ENCODE results near the gene FKBP2. TPM values are rescaled to one million over a fixed set of nuclear protein-coding genes. Genes with fewer than 3 reads are reported as not detected.

The FKBP2 gene
- total RNA-seq, 1 donor from 2014 or later: 28.6 TPM

DNA sequence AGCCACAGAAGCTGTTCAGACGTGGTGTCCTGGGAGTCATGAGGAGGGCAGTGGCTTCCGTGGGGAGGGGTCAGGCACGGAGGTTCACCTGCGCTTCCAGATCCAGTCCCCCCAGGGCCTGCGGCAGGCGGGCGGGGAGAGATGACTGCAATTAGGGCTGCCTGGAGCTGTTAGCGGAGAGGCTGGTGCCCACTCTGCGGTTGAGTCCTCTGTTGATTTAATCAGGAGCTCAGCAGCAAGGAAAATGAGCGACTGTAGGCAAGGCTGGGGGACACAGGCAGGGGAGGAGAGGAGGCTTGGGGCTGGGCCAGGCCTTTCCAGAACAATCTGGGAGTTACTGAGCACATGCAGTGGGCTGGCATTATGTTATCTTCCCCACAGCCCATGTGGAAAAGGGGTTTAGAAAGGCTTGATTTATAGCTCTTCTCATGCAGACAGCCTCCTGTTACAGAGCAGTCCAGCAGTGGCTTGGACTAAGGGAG is 23.5 kb downstream of the FKBP2 start:
- DNase-seq: no peak

DNA sequence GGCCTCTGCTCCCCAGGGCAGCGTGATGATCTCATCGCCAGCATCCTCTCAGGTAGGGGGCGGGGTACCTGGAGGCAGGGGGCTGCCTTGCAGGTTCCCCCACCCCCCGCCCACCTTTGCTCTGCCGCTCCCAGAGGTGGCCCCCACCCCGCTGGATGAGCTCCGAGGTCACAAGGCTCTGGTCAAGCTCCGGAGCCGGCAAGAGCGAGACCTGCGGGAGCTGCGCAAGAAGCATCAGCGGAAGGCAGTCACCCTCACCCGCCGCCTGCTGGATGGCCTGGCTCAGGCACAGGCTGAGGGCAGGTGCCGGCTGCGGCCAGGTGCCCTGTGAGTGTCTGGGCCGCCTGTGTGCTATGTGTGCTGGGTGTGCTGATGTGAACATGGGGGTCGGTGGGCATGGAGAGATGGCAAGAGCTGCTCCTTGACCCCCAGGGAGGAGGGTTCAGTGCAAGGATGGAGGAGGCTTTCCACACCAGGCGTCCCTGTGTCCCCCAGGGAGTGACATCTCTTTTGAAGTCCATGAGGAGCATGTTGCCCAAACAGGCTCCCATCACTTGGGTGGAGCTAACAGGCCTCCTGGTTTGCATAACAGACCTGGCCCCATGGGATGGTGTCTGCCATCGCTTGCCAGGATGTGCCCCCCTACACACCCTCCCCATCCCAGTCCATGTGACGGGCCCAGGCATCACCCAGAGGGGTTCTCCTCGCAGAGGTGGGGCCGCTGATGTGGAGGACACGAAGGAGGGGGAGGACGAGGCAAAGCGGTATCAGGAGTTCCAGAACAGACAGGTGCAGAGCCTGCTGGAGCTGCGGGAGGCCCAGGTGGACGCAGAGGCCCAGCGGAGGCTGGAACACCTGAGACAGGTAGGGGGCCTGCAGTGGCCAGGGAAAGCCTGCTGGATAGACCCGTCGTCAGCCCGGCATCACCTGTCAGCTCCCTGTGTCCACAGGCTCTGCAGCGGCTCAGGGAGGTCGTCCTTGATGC is 24.6 kb downstream of the FKBP2 start:
- no peak for DNase-seq

DNA sequence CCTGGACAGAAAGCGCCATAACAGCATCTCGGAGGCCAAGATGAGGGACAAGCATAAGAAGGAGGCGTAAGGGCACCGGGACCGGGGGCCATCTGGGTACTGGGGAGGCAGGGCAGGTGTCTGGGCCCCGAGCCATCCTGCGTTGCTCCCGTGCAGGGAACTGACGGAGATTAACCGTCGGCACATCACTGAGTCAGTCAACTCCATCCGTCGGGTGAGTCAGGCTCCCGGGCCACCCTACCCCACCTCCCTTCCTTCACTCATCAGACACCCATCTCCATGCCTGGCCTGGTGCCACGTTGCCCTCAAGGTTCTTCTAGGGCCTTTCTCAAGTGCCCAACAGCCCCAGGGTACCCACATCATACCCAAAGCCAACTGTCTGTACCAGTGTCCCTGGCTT is 25.4 kb downstream of the FKBP2 start:
- no peak for DNase-seq

DNA sequence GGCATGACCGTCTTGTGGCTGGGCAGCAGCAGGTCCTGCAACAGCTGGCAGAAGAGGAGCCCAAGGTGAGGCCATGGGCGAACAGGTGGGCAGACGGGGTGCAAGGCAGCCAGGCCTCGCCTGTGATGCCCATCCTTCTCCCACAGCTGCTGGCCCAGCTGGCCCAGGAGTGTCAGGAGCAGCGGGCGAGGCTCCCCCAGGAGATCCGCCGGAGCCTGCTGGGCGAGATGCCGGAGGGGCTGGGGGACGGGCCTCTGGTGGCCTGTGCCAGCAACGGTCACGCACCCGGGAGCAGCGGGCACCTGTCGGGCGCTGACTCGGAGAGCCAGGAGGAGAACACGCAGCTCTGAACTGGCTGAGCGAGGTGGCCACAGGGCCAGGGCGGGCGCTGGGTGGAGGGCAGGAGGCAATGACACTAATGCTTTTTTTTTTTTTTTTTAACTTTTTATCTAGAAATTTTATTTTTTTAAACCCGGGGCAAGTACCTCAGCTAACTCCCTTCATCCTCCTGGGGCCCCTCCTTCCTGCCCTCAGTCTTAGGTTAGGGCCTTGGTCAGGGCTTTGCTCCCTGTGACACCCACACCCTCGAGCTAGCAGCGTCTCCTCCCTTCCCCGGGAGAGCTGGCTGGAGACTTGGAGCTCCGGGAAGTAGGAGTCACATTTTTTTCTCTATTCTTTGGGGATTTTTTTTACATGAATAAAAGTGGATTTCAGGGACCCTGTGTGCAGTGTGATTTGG is 26.5 kb downstream of the FKBP2 start:
- DNase-seq: no peak

DNA sequence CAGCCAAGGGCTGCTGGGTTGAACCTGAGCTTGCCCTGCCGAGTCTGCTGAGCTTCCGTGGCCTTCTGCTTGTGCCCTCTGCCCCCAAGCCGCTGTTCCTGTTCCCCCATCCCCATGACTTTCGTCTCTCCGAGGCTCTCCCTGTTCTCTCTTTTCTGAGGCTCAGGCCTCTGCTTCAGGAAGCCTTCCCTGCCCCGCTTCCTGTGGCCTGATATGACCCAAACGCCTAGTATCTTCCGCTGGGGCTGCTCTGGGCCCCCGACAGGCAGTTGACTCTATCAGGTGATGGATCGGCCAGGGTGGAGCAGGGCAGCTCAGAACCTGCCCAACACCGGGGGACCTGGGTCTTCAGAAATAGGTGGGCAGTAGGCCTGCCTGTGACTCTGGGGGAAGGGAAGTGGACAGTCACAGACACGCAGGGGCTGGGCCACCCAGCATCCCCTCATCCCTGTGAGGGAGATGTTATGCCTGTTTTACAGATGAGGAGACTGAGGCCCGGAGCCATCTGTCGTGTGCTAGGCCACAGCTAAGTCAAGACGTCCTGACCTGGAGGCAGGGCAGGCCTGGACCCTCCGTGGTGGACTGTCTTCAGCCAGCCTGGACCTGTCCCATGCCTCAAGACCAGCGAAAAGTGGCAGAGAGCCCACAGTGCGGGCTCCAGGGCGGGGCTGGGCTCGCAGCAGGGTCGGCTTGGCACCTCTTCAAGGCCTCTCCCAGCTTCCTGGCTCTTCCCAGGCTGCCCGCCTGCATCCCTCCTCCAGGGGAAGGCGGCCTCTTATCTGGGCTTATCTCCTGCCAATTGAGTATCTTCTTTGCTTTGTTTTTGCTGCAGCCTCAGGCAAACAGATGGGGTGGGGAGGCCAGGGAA is 27.4 kb downstream of the FKBP2 start:
- DNase-seq: peak; percentile 62

DNA sequence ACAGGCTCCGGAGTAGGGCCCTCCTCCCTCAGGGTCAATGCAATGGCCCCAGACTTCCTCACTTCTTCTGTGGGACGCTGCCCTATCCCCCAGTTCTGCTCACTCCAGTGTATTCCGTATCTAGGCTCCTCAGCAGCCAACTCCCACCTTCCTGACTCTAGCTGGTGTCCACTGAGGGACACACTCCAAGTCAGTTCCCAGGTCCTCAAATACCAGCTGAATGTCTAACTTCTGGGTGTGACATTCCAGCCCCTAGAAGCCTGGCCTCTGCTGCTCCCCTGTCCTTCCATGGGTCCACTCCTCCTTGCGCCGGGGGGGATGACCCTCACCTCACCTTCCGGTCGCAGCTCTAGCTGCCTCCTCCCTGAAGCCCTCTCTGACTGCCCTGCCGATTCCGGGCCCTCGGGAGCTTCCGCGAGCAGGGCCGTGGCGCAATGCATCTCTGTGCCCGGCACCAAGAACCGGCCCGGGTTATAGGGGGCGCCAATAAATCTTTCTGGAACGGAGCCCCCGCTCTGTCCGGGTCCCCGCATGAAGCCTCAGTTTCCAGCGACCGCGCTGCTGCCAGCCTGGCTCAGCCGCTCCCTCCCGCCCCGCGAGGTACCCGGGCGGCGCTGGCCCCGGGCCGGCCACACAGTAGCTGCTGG is 28.1 kb downstream of the FKBP2 start:
- no peak for DNase-seq

DNA sequence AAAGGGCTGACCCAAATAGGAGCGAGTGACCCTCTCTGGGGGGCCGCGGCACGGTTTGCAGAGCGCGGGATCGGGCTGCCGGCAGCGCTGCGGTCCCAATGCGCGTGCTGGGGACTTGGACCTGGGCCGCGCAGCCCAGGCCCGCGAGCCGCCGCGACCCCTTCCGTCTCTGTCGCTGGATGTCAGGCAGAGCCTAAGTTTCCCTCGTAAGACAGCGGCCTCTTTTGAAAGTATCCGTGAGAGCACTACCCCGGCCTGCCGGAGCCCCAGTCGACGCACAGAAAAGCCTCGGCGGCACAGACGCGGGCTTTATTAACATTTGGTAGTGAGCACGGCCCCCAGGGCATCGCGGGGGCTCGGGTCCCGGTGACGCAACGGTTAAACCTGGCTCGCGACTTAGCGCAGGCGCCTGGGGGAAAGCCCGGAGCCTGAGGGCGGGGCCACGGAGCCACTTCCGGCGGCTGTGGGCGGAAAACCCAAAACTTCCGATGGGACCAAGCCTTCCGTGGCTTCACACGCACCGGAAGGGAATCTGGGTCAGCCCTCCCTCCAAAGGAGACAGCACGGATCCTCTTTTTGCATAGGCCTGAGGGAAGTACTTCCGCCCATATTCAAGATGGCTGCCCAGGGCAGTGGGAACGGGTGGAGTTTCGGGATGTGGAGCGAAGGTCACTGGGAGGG is 28.8 kb downstream of the FKBP2 start:
- DNase-seq: peak; percentile 100

DNA sequence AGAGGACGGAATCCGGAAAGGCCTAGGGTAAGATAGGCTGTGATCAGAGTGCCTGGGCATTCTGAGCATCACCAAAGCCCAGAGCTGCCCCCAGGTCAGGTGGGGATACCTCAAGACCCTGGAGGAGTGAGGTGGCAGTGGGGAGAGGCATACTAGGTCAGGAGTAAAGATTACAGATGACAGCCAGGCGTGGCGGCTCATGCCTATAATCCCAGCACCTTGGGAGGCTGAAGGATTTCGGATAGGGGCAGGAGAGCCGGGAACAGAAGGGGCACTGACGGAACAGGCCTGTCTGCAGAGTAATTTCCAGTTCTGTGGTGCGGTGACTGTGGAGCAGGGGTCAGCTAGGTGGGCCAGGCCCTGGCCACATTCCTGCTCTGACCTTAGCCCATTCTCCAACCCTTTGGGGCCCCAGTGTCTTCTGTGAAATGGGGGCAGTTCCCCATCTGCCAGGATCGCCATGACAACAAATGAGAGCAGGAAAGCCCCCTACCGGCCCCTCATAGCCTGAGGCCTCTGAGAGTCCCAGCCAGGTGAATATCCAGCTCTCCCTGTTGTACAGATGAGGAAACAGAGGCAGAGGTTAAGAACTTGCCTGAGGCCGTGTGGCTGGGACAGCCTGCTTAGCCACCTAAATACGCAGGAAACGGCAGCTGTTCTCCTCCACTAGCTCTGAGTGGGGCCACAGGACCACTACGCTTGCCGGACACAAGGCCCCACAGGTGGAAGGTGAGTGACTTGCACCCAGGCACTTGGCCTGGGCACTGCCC is 34.3 kb downstream of the FKBP2 start:
- no peak for DNase-seq

DNA sequence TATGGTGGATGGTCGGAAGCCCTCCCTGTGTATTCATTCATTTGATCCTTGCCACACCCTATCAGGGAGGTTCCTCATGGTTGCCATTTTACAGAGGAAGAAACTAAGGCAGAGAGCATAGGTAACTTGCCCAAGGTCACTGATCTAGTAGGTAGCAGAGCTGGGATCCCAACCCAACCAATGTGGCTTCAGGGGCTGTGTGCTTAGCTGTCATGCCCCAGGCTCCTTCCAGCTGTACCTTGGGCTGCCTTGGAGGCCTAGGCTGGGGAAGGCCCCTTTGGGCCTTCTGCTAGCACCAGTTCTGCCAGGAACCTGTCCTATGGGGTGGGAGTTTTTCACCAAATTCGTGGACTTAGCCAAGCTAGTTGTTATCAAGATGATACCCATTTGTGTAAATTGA is 34.9 kb downstream of the FKBP2 start:
- no peak for DNase-seq

DNA sequence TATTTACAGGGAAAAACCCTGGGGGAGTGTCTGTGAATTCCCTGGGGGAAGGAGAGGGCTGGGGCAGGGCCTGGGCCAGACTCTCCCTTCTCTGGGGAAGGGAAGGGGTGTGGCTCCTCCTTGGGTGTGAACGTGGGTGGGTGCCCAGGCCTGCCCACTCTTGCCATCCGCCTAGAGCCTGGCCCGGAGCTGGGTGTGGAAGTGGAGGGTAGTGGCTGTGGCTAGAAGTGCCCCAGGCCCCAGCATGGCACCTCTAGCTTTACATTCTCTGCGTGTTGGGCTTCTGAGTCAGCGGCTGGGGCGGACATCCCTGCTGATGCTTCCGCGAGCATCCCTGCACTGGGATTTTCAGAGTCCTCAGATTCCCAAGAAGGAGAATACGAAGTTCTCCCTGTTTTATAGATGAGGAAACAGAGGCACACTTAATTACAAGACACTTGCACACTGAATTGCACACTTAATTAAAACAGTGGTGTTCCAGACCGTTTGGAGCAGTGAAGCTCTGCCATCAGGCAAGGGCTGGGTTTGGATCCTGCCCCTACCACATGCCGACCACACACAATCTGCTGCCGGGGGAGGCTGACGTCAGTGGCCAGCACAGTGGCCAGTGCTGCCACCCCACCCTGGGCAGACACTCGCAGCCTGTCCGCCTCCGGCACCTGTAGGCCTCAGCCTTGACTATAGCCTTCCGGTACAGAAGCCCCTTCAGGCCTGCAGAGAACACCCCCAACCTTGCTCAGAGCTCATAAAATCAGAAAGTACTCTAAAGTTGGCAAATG is 35.9 kb downstream of the FKBP2 start:
- DNase-seq: no peak

DNA sequence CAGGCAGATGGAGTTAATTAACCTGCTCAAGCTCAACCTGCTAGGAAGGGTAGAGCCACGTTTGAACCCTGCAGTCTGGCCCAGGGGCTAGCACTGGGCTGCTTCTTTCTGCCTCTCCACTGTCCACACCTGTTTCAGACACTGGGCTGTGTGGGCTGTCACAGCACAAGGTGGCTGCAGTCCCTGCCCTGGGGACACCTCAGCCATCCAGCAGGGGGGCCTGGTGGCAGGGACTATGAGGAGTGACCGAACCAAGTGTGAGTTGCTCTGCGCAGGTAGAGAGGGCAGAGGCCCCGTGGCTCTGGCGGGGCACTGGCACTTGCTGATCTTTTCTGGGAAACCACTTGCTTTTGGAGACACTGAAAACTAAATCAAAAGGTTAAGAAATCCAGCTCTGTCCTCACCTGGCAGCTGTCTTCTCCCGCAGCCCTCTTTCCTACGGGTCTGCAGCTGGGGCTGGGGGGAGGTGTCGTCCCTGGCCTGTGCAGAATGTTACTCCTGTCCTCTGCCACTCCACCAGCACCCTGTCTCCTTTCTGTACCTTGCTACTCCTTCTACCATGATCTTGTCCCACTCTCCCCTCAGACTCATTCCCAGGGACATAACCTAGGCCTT is 37.8 kb downstream of the FKBP2 start:
- DNase-seq: no peak

DNA sequence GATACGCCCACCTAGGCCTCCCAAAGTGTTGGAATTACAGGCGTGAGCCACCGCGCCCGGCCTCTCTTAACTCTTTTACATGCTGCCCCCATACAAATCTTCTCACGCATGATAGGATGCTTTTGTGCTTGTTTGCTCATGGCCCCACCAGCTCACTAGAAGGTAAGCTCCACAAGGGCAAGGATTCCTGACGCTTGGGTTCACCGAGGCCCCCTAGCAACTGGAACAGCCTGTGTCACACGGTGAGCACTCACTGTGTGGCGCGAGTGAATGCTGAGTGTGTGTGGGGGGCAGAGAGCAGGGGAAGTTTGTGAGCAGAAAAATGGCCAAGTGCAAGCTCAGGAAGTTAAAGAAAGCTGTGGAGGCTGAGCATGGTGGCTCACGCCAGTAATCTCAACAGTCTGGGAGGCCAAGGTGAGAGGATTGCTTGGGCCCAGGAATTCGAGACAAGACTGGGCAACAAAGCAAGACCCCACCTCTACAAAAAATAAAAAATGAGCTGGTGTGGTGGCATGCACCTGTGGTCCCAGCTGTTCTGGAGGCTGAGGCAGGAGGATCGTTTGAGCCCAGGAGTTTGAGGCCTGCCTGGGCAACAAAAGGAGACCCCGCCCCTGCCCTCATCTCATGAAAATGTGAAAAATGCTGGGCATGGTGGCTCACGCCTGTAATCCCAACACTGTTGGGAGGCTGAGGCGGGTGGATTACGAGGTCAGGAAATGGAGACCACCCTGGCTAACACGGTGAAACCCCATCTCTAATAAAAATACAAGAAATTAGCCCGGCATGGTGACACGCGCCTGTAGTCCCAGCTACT is 41.3 kb downstream of the FKBP2 start:
- no peak for DNase-seq

DNA sequence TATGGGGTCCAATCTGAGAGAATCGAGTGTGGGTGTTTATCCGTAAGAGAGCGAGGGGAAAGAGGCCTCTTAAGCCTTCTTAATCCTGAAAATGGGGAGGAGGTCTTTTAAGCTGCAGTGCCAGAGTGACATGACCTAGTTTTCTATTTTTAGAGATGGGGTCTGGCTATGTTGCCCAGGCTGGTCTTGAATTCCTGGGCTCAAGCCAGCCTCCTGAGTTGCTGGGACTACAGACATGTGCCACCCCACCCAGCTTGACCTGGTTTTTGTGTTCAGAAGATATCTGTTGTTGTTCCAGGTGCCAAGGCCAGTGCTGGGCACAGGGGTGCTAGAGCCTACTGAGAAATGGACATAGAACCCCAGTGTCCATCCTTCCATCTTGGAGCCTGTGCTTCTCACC is 42.2 kb downstream of the FKBP2 start:
- DNase-seq: no peak

DNA sequence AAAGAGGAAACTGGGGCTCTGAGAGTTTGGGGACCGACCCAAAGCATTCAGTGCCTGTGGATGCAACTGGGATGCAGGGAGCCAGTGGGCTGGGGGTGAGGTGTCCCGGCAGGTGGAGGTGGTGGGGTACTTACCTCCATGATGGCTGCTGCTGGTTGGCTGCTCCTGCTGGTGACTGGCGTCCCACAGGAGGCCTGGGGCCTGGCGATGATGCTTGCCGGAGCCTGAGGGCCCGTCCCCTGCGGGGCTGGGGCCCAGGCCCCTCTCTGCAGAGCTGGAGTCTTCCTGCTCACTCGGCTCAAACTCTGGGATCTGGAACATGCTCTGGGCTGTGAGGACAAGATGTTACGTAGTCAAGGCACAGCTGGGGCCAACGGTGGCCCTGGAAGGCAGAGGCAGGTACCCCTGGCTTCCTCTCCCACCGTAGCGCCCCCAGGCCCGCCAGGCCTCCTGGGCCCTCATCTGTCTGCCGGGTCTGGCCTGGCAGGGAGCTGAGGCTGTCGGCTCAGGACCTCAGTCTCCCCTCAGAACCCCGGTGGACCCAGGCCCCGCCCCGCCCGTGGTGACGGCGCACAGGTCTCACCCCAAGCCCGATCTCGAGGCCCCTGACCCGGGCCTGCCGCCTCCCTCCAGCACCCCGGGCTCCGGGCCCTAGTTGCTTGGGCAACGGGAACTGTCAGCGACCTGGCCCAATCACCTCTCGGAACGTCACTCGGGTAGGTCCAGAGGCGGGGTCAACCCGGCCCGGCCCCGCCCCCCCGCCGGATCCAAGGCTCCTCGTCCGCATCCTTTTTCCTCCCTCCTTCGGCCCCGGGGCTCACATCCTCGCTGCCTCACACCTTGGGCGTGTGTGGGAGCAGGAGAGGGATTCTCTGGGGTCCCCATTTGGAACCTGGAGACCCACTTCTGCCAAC is 43.4 kb downstream of the FKBP2 start, which contains the start of gene BAD:
Gene BAD, minus strand, starts transcription at position 618 of the 914 bp plus-strand sequence. Its CDS starts 297 bp downstream, at position 321.
- peak; percentile 97 for DNase-seq

DNA sequence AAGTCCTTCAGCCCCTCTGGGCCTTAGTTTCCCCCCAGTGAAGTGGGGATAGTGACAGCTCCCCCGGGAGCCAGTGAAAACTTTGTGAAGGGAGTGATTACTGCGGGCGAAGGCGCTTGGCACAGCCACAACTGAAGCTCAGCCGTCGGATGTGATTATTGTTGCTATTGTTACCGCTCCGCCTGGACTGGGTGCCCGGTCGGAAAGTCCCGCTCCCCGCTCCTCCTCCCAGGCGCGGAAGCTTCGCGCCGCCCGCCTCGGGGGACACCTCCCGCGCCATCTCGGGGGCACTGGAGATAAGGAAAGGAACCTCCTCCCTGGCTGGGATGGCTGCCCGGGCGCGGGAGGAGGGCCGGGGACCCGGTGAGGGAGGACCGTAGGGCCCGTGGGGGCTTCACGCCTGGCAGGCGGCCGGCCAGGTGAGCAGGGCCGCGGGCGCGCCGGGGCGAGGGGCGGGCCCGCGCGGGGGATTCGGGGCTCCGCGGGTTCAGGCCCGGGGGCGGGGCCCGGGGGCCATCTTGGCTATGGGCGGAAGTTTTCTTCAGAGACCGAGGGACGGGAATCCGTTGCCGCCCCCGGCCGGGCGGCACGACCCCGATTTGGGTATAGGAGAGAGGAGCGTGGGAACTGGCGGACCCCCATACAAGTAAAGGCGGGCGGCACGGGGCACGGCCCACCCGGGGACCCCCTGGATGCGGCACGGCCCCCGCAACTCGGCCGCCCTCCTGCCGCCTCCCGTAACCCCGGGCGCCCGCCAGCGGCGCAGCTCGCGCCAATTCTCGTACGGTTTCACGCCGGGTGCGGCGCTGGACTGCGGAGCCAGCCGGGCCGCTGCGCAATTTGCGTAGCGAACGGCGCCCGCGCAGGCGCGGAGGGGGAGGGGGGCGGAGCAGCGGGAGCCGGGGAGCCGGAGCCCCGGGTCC is 44.3 kb downstream of the FKBP2 start, which contains the start of gene GPR137:
Gene GPR137, plus strand, starts transcription at position 887 of the 923 bp plus-strand sequence. CDS start 677 bp downstream, outside the sequence.
- peak; percentile 92 for DNase-seq
